ENCODE data around the gene MKLN1.
"Not testable (repeated sequence)": the region's sequence is repeated elsewhere in the genome, so short reads cannot be mapped to it uniquely, and the experiment has no call there.

The MKLN1 gene

DNA sequence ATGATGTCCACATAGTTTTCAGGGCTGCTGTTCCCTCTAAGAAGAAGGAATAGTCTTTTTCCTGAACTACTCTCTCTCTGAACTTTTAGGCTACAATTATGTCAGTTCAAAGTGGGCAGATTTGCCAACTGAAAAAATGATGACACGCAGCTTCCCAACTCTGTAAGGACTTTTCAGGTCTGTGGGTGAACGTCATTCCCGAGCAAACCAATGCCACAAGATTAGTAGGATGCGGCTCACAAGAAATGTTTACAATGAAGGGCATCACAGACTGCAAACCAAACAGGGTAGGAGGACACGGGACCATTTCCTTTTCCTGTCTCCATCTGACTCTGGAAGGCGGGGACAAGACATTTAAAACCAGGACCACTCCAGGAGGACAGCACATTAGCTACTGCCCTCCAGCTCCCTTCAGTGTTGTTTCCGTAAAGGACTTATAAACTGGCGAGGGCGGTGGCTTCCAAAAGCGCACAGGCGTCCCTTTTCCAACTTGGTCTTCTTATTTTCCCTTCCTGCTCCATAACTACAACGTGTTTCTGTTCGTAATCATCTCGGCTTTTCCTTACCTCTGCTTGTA lies 539 bp upstream of the MKLN1 start:
- DNase-seq (ENCODE audit: low spot score), result peak; percentile 17
- peak overlapping the region; percentile 96 for H3K4me3 Mint-ChIP-seq
- peaks cover 38% of the 10 kb centered on the region for H3K4me1 Mint-ChIP-seq (ENCODE audit: low read depth)
- H3K27ac Mint-ChIP-seq, result peak overlapping the region; percentile 95
- H3K9me3 Mint-ChIP-seq, result no peaks in the 10 kb centered on the region
- H3K27me3 Mint-ChIP-seq (ENCODE audit: low read depth), result no peaks in the 10 kb centered on the region
- peaks cover 11% of the 10 kb centered on the region for H3K36me3 Mint-ChIP-seq (ENCODE audit: low read depth)

DNA sequence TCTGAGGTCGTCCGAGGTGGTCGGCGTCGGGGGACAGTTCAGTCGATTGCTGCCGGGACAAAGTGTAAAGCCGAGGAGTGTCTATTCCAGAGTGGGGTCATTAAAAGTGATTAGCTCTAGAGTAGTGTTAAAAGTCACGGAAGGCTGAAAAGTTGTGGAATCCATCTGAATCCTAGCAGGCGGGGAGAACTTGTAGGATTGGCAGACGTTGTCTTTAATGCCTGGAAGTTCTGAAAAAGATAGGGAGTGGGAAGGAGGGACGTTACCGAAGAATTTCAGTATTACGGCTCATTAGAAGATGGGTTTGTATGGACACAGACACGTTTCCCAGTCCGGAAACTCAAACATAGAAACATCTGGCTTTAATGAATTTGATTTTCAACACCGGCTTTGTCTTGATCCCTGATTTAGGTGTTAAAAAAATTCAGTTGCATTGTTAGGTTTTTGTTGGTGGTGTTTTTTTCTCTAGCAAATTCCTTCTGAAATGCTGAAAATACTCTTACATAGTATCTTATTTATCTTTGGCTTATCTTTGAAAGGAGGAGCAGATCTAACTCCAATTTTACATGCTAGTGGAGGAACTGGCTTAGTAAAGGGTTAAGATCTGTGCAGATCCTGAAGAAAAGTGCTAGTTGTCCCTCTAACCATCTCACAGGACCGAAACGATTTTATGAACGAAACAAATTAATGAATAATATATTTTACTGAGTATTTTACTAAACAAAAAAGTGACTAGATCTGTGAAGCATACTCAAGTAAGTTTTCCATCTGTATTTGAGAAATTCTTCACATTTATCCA lies 900 bp downstream of the MKLN1 start:
- no peak for DNase-seq (ENCODE audit: low spot score)
- no peaks in the 10 kb centered on the region for H3K9me3 Mint-ChIP-seq
- H3K4me1 Mint-ChIP-seq (ENCODE audit: low read depth), result peaks cover 40% of the 10 kb centered on the region
- H3K27ac Mint-ChIP-seq, result peak overlapping the region; percentile 95
- peaks cover 16% of the 10 kb centered on the region for H3K36me3 Mint-ChIP-seq (ENCODE audit: low read depth)
- H3K27me3 Mint-ChIP-seq (ENCODE audit: low read depth), result no peaks in the 10 kb centered on the region
- peak overlapping the region; percentile 96 for H3K4me3 Mint-ChIP-seq

DNA sequence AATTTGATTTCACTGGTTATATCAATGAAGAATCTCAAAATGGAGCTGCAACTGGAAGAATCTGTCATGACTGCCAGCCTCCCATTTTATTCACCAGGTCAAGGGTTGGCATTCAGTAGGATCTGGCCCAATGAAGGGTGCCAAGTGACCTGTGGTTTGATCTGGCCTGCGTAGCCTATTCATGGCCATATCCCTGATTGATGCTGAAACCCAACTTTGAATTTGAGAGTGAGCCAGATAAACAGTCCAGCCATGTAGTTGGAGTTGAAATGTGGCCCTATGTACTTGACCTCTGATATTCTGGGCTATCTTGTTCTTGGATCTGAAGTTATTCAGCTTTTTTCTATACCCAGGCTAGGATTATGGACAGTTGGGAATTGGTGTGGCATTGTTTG lies 1.5 kb downstream of the MKLN1 start:
- Mint-ChIP-seq H3K27me3 (ENCODE audit: low read depth) (no peaks in the 10 kb centered on the region), H3K36me3 (ENCODE audit: low read depth) (peaks cover 22% of the 10 kb centered on the region), H3K27ac (no peak overlapping the region), H3K9me3 (peaks cover 5% of the 10 kb centered on the region), H3K4me3 (peak overlapping the region; percentile 96), H3K4me1 (ENCODE audit: low read depth) (peaks cover 40% of the 10 kb centered on the region)
- DNase-seq (ENCODE audit: low spot score), result no peak

DNA sequence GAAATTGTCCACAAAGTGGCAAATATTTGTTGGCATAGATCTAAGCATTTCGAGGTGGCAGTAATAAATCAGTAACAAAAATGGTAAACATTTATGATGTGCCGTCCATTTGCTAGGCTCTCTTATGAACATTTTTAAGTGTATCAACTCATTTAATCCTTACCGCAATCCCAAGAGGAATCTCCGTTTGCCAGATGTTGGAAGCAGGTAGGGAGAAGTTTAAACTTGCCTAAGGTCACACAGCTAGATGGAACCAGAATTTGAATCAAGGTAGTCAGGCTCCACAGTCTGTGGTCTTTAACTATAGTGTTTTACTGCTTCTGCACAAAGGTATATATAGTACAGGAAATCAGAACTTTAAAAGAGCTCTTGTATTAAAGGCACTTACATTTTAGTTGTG lies 2.6 kb downstream of the MKLN1 start:
- peaks cover 36% of the 10 kb centered on the region for H3K4me1 Mint-ChIP-seq (ENCODE audit: low read depth)
- DNase-seq (ENCODE audit: low spot score), result no peak
- H3K27ac Mint-ChIP-seq, result no peak overlapping the region
- no peaks in the 10 kb centered on the region for H3K27me3 Mint-ChIP-seq (ENCODE audit: low read depth)
- H3K9me3 Mint-ChIP-seq, result peaks cover 16% of the 10 kb centered on the region
- peaks cover 30% of the 10 kb centered on the region for H3K36me3 Mint-ChIP-seq (ENCODE audit: low read depth)
- peak overlapping the region; percentile 96 for H3K4me3 Mint-ChIP-seq

DNA sequence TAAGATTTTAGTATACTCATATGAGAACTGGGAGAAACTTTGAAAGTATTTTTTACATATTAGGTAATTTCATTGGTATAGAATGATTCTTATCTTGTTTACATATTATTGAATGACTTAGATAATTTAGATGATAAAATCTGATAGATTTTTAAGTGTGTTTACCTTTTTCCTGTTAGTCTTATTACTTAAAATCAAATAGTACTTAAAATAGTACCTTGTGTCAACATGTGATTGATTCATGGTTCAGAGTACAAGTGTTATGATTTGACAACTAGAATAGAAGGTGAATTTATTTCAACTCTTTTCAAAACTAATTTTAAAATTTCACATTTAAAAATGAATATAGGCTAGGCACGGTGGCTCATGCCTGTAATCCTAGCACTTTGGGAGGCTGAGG lies 4.1 kb downstream of the MKLN1 start:
- Mint-ChIP-seq H3K4me3 (no peak overlapping the region), H3K27me3 (ENCODE audit: low read depth) (no peaks in the 10 kb centered on the region), H3K36me3 (ENCODE audit: low read depth) (peaks cover 44% of the 10 kb centered on the region), H3K4me1 (ENCODE audit: low read depth) (peaks cover 31% of the 10 kb centered on the region), H3K27ac (no peak overlapping the region), H3K9me3 (peaks cover 31% of the 10 kb centered on the region)
- no peak for DNase-seq (ENCODE audit: low spot score)

DNA sequence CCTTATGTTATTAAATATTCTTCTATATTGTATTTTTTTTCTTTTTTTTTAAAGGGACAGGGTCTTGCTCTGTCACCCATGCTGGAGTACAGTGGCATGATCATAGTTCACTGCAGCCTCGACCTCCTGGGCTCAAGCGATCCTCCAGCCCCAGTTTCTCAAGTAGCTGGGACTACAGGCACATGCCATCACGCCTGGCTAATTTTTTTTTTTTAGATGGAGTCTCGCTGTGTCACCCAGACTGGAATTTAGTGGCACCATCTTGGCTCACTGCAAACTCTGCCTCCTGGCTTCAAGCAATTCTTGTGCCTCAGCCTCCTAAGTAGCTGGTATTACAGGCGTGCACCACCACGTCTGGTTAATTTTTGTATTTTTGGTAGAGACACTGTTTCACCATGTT lies 5.1 kb downstream of the MKLN1 start:
- Mint-ChIP-seq H3K9me3 (peaks cover 37% of the 10 kb centered on the region), H3K4me1 (ENCODE audit: low read depth) (peaks cover 25% of the 10 kb centered on the region), H3K36me3 (ENCODE audit: low read depth) (peaks cover 48% of the 10 kb centered on the region)
- not testable (repeated sequence) for DNase-seq (ENCODE audit: low spot score); H3K27me3 Mint-ChIP-seq (ENCODE audit: low read depth); H3K27ac Mint-ChIP-seq; H3K4me3 Mint-ChIP-seq

DNA sequence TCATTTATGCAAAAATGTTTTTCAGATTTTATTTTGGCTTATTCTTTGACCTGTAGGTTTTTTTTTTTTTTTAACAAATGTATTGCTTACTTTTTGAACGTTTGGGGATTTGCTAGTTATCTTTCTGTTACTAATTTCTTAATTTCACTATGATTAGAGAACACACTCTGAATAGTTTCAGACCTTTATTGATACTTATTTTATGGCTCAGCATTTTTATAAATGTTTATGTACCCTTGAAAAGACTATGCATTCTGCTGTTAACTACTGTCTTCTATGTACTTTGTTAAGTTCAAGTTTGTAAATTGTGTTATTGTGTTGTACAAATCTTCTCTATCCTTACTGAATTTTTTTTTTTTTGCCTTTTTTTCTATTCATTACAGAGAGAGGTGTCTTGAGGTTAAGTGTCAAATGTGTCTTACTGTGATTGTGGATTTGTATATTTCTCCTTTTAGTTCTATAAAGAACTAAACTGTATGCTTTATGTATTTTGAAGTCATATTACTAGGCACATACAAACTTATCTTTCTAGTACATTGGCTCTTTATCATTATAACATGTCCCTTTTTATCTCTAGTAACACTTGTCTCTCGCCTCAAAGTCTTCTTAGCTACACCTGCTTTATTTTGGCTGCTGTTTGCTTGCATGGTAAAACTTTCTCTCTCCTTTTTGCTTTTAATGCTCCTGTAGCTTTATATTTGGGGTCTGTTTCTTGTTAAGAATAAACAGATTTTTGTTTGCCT lies 8.1 kb downstream of the MKLN1 start:
- Mint-ChIP-seq H3K4me3 (no peak overlapping the region), H3K36me3 (ENCODE audit: low read depth) (peaks cover 60% of the 10 kb centered on the region), H3K27me3 (ENCODE audit: low read depth) (no peaks in the 10 kb centered on the region), H3K4me1 (ENCODE audit: low read depth) (peaks cover 9% of the 10 kb centered on the region), H3K27ac (no peak overlapping the region), H3K9me3 (peaks cover 52% of the 10 kb centered on the region)
- DNase-seq (ENCODE audit: low spot score), result no peak

DNA sequence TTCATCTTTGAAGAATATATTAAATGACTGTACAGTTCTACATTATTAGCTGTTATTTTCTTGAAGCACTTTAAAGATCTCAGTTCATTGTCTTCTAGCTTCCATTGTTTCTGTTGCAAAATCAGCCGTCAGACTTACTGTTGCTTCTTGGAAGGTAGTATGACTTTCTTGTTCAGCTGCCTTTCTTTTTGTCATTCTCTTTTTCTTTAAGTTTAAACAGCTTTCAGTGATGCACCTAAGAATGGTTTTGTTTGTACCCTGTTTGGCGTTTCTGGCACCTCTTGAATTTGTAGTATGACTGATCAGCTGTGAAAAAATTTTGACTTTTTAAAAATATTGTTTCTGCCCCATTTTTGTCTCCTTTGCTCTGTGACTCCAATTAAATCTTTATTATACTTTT lies 9.3 kb downstream of the MKLN1 start:
- H3K9me3 Mint-ChIP-seq, result peaks cover 52% of the 10 kb centered on the region
- peaks cover 5% of the 10 kb centered on the region for H3K4me1 Mint-ChIP-seq (ENCODE audit: low read depth)
- peaks cover 57% of the 10 kb centered on the region for H3K36me3 Mint-ChIP-seq (ENCODE audit: low read depth)
- no peak overlapping the region for H3K4me3 Mint-ChIP-seq
- no peak for DNase-seq (ENCODE audit: low spot score)
- H3K27ac Mint-ChIP-seq, result no peak overlapping the region
- no peaks in the 10 kb centered on the region for H3K27me3 Mint-ChIP-seq (ENCODE audit: low read depth)

DNA sequence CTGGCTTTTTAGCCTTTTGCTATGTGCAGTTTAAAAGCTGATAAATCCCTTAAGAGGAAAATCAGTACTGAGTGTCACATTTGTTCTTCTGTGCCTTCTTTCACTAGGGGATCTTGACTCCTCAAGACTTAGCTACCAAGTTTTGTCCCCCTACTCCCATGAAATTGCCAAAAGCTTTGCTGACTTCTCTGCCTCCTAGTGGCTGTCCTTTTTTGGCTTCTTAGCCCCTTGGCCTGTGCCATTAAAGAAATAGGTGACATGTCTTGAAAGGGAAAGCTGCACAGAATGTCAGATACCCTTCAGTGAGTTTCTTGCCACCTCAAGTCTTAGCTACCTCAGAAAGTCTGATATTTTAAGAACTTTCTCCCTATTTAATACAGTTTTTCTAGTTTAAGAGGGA lies 10.5 kb downstream of the MKLN1 start:
- Mint-ChIP-seq H3K27me3 (ENCODE audit: low read depth) (no peaks in the 10 kb centered on the region), H3K9me3 (peaks cover 52% of the 10 kb centered on the region), H3K4me1 (ENCODE audit: low read depth) (peaks cover 4% of the 10 kb centered on the region), H3K4me3 (no peak overlapping the region), H3K27ac (no peak overlapping the region), H3K36me3 (ENCODE audit: low read depth) (peaks cover 54% of the 10 kb centered on the region)
- no peak for DNase-seq (ENCODE audit: low spot score)

DNA sequence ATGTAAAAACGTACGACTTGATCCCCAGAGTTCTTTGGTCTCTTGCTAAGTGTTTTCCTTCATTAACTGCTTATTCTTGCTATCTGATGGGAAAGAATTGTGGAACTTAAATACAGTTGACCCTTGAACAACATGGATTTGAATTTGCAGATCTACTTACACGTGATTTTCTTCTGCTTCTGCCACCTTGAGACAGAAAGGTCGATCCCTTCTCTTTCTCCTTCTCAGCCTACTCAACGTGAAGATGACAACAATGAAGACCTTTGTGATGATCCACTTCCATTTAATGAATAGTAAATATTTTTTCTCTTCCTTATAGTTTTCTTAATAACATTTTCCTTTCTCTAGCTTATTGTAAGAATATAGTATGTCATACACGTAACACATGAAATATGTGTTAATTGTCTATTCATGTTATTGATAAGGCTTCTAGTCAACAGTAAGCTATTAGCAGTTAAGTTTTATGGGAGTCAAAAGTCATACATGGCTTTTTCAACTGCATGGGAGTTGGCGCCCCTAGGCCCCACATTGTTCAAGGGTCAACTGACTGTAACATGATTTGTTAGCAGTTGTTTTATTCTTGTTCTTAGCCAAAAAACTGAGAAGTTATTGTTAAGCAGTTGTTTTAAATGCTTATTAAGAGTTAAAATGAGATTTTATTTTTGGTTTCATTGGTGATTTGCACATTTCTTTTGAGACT lies 11.2 kb downstream of the MKLN1 start:
- no peak for DNase-seq (ENCODE audit: low spot score)
- no peak overlapping the region for H3K4me3 Mint-ChIP-seq
- peaks cover 50% of the 10 kb centered on the region for H3K9me3 Mint-ChIP-seq
- H3K4me1 Mint-ChIP-seq (ENCODE audit: low read depth), result peaks cover 4% of the 10 kb centered on the region
- peaks cover 48% of the 10 kb centered on the region for H3K36me3 Mint-ChIP-seq (ENCODE audit: low read depth)
- H3K27ac Mint-ChIP-seq, result no peak overlapping the region
- no peaks in the 10 kb centered on the region for H3K27me3 Mint-ChIP-seq (ENCODE audit: low read depth)

DNA sequence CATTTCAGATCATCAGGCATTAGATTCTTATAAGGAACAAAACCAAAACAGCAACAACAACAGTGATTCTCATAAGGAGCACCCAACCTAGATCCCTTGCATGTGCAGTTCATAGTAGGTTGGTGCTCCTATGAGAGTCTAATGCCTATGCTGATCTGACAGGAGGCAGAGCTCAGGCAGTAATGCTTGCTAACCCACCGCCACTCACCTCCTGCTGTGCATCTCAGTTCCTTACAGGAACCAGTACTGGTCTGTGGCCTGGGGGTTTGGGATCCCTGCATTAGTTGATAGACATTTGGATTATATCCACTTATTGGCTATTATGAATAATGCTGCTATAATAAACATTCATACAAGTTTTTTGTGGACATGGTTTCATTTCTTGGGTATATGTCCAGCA lies 14.0 kb downstream of the MKLN1 start:
- Mint-ChIP-seq H3K36me3 (ENCODE audit: low read depth) (peaks cover 24% of the 10 kb centered on the region), H3K4me1 (ENCODE audit: low read depth) (peaks cover 2% of the 10 kb centered on the region), H3K4me3 (no peak overlapping the region), H3K27ac (no peak overlapping the region), H3K27me3 (ENCODE audit: low read depth) (no peaks in the 10 kb centered on the region), H3K9me3 (peaks cover 23% of the 10 kb centered on the region)
- no peak for DNase-seq (ENCODE audit: low spot score)

DNA sequence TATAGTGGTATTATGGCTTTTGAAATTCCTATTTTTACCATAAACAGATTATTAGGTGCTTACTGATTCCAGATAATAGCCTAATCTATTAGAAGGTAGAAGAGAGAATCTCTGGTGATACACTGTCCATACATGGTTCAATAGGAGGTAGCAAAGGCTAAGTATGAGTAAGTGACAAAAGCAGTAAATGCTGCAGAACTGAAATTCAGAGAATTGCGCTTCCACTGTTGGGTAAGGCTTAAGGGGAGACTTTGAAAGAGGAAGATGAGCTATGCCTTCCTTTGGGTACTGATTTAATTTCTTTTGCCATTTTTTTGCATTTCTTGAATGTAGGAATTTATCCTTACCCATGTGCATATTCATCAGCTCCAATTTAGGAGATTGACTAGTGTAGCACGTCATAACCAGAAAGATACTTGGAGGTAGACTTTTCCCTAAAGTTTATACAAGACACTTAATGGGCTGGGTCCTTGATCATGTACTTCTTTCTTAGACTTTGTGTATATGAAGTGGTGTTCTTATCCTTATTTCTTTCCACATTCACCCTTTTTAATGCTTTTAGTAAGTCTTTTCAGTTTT lies 15.3 kb downstream of the MKLN1 start:
- no peak overlapping the region for H3K27ac Mint-ChIP-seq
- peaks cover 6% of the 10 kb centered on the region for H3K4me1 Mint-ChIP-seq (ENCODE audit: low read depth)
- peaks cover 19% of the 10 kb centered on the region for H3K36me3 Mint-ChIP-seq (ENCODE audit: low read depth)
- no peak for DNase-seq (ENCODE audit: low spot score)
- H3K9me3 Mint-ChIP-seq, result peaks cover 14% of the 10 kb centered on the region
- H3K4me3 Mint-ChIP-seq, result no peak overlapping the region
- no peaks in the 10 kb centered on the region for H3K27me3 Mint-ChIP-seq (ENCODE audit: low read depth)

DNA sequence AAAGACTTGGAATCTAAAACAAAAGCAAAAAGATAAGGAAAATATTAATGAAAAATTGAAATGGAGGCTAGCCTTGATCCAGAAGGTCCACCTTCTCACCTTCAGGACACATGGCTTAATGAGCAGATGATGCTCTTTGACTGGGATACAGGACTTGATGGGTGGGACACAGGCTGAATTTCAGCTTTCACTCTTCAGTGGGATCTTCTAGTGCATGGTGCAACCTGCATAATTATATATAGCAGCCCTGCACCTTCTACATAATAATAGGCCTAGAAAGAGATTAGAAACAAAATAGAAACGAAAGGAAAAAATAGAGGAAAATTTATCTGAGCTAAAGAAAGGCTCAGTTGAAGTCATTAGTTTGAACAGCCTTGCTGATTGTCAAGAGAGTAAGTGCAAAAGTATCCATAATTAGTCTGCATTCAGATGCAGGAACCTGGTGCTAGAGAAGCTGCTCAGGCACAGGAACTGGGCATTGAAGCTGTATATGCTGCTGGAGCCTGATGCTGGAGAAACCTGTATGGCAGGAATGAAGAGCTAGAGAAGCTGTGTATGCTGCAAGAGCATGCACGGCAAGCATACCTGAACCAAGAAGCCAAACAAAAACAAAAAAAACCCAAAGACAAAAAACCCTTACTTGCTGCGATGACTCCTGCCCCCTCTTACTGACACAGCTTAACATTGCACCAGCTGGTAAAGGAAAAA lies 19.4 kb downstream of the MKLN1 start:
- Mint-ChIP-seq H3K36me3 (ENCODE audit: low read depth) (peaks cover 17% of the 10 kb centered on the region), H3K27me3 (ENCODE audit: low read depth) (no peaks in the 10 kb centered on the region), H3K9me3 (peaks cover 6% of the 10 kb centered on the region), H3K27ac (no peak overlapping the region), H3K4me3 (no peak overlapping the region), H3K4me1 (ENCODE audit: low read depth) (peaks cover 6% of the 10 kb centered on the region)
- no peak for DNase-seq (ENCODE audit: low spot score)

Data from T-helper 2 cell treated with Interferon-gamma antibody and Interleukin-4, amounts not matched to agents 5 μg/mL and 100 μg/mL, for 36 hours (primary cell).